GM12872 (cell line): ENCODE measurements around the gene DDI2.

ENCODE experiments used
- CTCF ChIP-seq: IDR thresholded peaks from 3 replicates; pipeline ENCODE4 v1.5.1; 2011; ENCODE audit warnings: low read depth, mild to moderate bottlenecking, low read length, moderate library complexity; ENCODE audit not compliant: insufficient read depth

The DDI2 gene

DNA sequence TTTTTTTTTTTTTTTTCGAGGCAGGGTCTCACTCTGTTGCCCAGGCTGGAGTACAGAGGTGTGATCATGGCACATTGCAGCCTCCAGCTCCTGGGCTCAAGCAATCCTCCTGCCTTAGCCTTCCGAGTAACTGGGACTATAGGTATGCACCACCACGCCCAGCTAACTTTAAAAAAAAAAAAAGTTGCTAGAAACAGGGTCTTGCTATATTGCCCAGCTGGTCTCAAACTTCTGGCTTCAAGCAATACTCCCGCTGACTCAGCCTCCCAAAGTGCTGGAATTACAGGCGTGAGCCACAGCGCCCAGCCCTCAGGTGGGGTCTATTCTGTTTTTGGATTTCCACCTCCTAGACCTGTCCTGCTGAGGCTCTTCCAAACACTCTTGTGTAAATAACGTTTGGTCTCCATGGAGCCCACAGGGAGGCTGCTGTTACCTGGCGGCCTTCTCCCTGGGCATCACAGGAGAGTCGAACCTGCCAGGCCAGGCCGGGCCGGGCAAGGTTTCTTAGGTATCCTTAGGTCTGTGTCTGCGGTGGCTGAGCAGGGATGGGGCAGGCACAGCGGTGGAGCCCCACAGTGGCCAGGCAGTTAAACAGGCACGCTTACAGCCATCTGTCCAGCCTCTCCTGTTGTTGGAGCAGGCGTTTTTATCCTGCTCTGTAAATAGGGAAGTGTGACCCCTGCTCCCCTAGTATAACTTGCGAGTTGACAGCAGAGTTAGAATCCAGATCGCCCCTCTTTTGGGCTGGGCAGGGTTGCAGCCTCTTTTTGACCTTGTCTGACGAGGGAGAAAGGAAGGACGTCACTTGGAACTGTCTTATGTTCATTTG is 85.7 kb downstream of the DDI2 start:
- no peak for TF ChIP-seq CTCF

DNA sequence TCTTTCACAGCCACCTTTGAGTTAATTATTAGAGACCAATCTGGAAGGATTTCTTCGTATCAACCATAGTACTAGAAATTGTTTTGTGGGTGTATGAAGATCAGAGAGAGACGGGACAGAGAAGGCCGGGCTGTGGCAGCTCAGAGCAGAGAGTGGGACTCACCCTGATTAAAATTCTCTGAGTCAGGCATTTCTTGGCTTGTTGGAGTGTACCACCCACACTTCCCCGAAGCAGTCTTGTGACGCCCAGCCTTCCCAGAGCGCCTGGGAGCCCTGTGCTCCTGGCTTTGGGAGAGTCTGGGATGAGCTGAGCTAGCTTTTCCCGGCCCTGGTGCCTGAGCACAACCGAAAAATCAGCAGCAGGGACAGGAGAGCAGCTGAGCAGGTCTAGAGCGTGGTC is 86.3 kb downstream of the DDI2 start:
- no peak for TF ChIP-seq CTCF

DNA sequence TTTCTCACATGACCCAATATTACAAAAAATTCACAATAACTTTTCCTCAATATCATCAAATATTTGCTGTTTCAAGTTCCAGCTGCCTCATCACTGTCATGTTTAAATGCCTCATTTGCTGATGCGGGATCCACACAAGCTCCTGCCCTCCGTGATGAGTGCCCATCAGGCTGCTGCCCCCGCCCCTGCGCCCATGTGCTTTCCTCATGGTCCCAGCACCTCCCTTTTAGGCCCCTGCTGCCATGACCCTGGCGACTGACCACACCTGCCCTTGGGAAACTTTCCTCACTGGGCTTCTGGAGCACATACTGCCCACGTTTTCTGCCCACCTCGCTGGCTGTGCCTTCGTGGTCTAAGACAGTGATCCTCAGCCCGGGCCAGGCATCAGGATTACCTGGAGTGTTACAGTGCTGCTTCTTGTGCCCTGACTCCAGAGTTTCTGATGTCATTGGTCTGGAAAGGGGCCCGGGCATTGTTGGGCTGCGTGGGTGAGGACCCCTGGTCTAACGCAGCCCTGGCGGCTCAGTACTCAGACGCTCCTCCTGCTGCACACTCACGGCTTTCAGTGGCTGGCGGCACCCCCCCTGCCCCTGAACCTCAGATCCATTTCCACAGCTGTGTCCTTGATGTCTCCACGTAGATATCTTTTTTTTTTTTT is 87.4 kb downstream of the DDI2 start:
- TF ChIP-seq CTCF, result no peak

GRCh38 chr1:15705184-15705566 is 87.9 kb downstream of the DDI2 start:
- TF ChIP-seq CTCF, result no peak

DNA sequence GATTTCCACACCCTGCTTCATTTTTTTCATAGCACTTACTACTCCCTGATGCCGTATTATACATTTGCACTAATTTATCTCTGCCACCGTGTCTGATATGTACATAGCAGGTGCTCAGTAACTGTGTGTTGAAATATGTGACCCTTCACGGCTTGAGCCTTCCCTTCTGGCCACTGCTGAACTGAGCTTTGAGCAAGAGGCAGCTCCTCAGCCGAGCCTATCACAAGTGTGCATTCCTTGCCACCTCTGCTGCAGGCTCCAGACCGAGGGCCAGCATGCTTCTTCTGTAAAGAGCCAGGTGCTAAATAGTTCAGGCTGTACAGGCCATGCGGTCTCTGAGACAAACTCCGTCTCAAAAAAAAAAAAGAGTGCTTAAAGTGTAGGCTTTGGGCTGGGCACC is 89.5 kb downstream of the DDI2 start:
- TF ChIP-seq CTCF, result no peak

DNA sequence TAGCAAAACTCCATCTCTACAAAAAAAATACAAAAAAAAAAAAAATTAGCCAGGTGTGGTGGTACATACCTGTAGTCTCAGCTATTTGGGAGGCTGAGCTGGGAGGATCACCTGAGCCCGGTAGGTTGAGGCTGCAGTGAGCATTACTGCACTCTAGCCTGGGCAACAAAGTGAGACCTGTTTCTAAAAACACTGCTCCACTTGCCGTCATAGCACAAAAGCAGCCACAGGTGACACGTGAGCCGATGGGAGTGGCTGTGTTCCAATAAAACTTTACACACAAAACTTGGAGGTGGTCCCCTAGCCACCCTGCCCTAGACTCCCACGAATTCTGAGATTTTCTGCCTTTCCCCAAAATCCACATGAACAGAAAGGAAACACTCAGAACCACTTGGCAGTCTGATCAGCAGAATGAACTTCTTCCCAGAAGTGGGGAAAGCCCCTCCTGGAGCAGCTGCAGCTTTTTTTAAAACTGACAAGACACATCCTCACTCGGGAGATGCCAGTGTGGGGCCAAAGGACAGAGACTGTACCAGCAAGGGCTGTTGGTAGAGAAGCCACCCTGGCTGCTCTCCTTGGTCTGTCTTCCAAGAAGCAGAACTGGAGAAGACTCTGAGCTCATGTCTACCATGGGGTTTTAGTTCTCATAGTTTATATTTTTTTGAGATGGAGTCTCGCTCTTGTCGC is 90.1 kb downstream of the DDI2 start:
- TF ChIP-seq CTCF, result no peak

DNA sequence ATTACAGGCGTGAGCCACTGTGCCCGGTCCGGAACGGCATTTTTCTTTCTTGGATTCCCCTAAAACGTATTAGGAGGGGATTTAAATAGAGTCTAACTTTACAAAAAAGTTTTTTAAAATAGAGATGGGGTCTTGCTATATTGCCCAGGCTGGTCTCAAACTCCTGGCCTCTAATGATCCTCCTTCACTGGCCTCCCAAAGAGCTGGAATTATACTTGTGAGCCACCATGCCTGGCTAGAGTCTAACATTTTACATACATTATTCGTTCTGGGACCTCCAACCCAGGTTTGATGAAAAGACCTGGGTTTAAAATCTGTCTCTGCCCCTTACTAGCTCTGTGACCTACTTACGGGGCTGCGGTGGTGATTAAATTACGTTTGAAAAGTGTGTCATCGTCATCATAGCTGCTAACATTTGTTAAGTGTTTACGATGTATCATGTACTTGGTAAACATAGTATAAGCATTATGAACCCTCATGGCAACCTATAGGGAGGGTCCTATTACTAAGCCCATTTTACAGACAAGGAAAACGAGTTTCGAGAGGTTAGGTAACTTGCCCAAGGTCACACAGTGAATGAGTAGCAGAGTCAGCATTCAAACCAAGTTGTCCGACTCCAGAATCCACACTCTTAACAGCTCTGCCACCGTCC is 91.4 kb downstream of the DDI2 start:
- TF ChIP-seq CTCF, result no peak
